Vagina (tissue), 2 donors: ENCODE results near the gene TTYH1. TPM values are rescaled to one million over a fixed set of nuclear protein-coding genes. Genes with fewer than 3 reads are reported as not detected.
A peak's percentile ranks its signal among the peaks of the same experiment; 100 is the strongest.

Experiments used
- DNase-seq, 2 donors: peaks; one replicate each; pipeline ENCODE4 v3.0.0-alpha.2; 2017; ENCODE audit errors: extremely low spot score in 2 of 2
- H3K27ac ChIP-seq: fragments of 200-600 bp; sonication (generic); one replicate; pipeline ENCODE4 v1.5.1; 2019
- H3K27me3 ChIP-seq: fragments of 200-600 bp; sonication (generic); one replicate; pipeline ENCODE4 v1.5.1; 2019
- H3K36me3 ChIP-seq, 2 donors: fragments of 200-600 bp; sonication (generic); one replicate each; pipeline ENCODE4 v1.5.1; 2017 to 2019
- H3K4me1 ChIP-seq: fragments of 200-600 bp; sonication (generic); one replicate; pipeline ENCODE4 v1.5.1; 2019
- H3K4me3 ChIP-seq, 2 donors: fragments of 200-600 bp; sonication (generic); 1 replicate in 1 of 2; 2 replicates in 1 of 2; pipeline ENCODE4 v1.5.1; 2016 to 2019
- H3K9me3 ChIP-seq: fragments of 200-600 bp; sonication (generic); one replicate; pipeline ENCODE4 v1.5.1; 2019
- POLR2A ChIP-seq, 2 donors: fragments of 450-650 bp; IDR thresholded peaks; one replicate each; pipeline ENCODE4 v1.6.1; 2017; ENCODE audit warnings: antibody characterized with exemption in 2 of 2, mild to moderate bottlenecking in 2 of 2, moderate library complexity in 2 of 2
- POLR2AphosphoS5 ChIP-seq, 2 donors: sonication (generic); formaldehyde crosslinking; IDR thresholded peaks; one replicate each; pipeline ENCODE4 v1.9.0; 2017; ENCODE audit warnings: antibody characterized with exemption in 2 of 2, mild to moderate bottlenecking in 2 of 2, low read depth in 1 of 2; ENCODE audit not compliant: insufficient read depth in 1 of 2
- intact Hi-C: fragments of 100-400 bp; cut with DNase I; formaldehyde crosslinking; loops from one replicate; pipeline ENCODE4 v1.15.1; 2023
- total RNA-seq: library from RNA; depleted of rRNA; stranded (reverse); fragments of >200 nt; gene quantifications from one replicate; pipeline ENCODE4 v1.2.3, GENCODE V29; 2016
- TF ChIP-seq, protein P1 (sequence below), 3 experiments: fragments of 450-650 bp in 2 of 3; fragments of 200-600 bp in 1 of 3; sonication (generic) in 1 of 3; IDR thresholded peaks; one replicate each; pipeline ENCODE4 v1.5.1; 2017 to 2019; ENCODE audit warnings: antibody characterized with exemption in 3 of 3, mild to moderate bottlenecking in 2 of 3, moderate library complexity in 2 of 3

TTYH1 gene
- total RNA-seq, 1 donor from 2014 or later, result 5.9 TPM

DNA sequence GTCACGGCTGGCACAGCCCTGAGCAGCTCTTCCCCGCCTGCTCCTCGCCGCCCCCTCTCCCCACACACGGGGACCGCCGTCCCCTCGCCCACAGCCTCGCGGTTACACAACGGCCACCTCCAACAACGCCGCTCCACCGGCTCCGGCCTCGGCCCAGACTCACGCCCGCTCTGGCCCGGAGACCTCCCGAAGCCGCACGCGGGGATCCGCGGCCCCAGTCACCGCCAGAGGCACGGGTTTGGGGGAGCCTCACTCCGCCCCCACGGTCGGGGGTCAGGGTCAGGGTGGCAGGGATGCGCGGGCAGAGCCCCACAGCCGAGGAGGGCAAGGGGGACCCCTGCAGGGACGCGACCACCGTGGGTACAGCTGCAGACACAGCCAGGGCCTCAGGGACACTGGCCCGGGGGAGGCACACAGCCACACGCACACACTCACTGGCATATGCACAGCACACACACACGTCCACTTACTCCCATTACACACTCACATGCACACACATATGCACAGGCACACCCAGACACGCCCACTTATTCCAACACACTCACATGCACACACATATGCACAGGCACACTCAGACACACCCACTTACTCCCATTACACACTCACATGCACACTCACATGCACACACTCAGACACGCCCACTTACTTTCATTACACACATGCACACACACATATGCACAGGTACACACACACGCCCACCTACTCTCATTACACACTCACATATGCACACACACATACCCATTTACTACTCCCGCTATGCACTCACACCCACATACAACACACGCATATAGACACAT is 1.6 kb downstream of the TTYH1 start:
- DNase-seq, result no peak
- H3K4me3 ChIP-seq, result no peak overlapping the region
- H3K36me3 ChIP-seq, result no peaks in the 10 kb centered on the region
- peaks cover 10% of the 10 kb centered on the region for H3K4me1 ChIP-seq
- intact Hi-C loops, result no loop called here
- no peak for TF ChIP-seq POLR2A (IDR thresholded peaks at IDR 0.05)
- no peak for TF ChIP-seq POLR2AphosphoS5 (IDR thresholded peaks at IDR 0.05; ENCODE audit: insufficient read depth in 1 of 2, low read depth in 1 of 2)
- TF ChIP-seq, protein P1, sequence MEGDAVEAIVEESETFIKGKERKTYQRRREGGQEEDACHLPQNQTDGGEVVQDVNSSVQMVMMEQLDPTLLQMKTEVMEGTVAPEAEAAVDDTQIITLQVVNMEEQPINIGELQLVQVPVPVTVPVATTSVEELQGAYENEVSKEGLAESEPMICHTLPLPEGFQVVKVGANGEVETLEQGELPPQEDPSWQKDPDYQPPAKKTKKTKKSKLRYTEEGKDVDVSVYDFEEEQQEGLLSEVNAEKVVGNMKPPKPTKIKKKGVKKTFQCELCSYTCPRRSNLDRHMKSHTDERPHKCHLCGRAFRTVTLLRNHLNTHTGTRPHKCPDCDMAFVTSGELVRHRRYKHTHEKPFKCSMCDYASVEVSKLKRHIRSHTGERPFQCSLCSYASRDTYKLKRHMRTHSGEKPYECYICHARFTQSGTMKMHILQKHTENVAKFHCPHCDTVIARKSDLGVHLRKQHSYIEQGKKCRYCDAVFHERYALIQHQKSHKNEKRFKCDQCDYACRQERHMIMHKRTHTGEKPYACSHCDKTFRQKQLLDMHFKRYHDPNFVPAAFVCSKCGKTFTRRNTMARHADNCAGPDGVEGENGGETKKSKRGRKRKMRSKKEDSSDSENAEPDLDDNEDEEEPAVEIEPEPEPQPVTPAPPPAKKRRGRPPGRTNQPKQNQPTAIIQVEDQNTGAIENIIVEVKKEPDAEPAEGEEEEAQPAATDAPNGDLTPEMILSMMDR (IDR thresholded peaks at IDR 0.05), result no peak
- no peaks in the 10 kb centered on the region for H3K9me3 ChIP-seq
- no peak overlapping the region for H3K27ac ChIP-seq
- no peaks in the 10 kb centered on the region for H3K27me3 ChIP-seq

DNA sequence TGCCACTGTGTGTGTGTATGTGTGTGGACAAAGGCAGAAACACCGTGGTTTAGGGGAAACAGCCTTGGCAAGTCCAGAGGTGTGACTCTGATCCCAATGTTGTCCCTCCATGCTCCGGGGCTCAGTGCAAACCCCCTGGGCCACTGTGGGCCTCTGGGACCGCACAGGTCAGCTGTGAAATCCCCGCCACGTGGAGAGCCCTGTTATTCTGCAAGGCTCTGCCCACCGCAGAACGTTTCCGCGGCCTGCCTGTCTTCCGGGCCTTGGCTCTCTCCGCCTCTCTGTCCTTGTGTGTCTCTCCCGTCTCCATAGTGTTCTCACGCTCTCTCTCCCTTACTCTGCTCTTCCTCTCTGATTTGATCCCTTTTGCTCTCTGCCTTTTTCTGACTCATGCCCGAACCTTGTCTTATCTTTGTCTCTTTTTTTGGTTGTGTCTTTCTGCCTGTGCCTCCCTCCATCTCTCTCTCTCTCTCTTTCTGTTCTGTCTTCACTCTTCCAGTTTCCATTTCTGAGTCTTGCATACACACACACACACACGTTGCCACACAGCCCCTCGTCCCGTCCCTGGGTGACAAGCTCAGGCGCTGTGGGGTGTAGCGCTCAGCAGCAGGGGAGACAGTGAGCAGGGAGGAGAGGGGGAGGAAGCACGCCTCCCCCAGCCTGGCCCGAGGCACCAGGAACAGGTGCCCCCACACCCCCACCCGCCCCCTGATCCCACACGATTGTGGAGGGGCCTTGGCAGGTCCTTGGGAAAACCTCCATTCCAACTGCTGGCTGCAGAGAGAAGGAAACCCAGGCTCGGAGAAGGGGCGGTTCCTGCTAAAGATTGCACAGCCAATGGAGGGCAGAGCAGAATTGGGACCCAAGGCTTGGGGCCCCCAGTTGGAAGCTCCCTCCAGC is 3.0 kb downstream of the TTYH1 start:
- H3K9me3 ChIP-seq, result no peaks in the 10 kb centered on the region
- no peak overlapping the region for H3K27ac ChIP-seq
- H3K36me3 ChIP-seq, result no peaks in the 10 kb centered on the region
- intact Hi-C loops, result no loop called here
- no peaks in the 10 kb centered on the region for H3K27me3 ChIP-seq
- no peak for TF ChIP-seq POLR2A (IDR thresholded peaks at IDR 0.05)
- TF ChIP-seq, protein P1 (IDR thresholded peaks at IDR 0.05), result no peak
- no peak for TF ChIP-seq POLR2AphosphoS5 (IDR thresholded peaks at IDR 0.05; ENCODE audit: insufficient read depth in 1 of 2, low read depth in 1 of 2)
- H3K4me3 ChIP-seq, result no peak overlapping the region
- H3K4me1 ChIP-seq, result peaks cover 10% of the 10 kb centered on the region
- no peak for DNase-seq

DNA sequence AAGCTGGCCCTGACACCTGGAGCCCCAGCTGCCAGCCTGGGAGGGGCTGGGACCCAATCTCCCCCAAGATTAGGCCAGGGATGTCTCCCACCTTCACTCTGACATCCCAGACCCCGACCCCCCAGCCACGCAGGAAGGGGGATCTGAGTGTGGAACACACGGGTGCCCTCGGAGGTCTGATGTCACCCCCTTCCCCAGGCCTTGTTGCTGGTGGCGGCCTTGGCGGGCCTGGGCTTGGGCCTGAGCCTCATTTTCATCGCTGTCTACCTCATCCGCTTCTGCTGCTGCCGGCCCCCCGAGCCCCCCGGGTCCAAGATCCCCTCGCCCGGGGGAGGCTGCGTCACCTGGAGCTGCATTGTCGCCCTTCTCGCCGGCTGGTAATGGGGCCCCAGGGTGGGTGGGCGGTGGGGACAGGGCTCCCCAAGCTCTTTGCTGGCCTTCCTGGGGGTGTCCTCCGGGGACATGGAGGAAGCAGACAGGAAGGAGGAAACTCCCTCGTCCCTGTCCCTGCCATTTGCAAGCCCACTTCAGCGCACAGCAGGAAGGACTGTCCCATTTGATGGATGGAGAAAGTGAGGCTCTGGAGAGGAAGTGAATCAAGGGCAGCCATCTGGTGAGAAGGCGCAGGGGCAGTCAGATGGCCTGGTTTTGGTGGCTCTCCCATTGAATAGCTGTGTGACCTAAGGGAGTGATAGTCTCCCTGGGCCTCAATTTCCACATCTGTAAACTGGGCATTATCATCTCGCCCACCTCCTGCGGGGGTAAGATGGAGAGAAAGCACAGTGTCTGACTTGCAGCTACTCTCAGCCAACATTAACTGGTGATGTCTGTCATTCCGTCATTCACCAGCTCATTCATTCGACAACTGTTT is 3.9 kb downstream of the TTYH1 start:
- H3K27ac ChIP-seq, result peak overlapping the region; percentile 15
- H3K27me3 ChIP-seq, result no peaks in the 10 kb centered on the region
- TF ChIP-seq, protein P1 (IDR thresholded peaks at IDR 0.05), result no peak
- TF ChIP-seq POLR2AphosphoS5 (IDR thresholded peaks at IDR 0.05; ENCODE audit: insufficient read depth in 1 of 2, low read depth in 1 of 2) (no peak), POLR2A (IDR thresholded peaks at IDR 0.05) (no peak)
- no peaks in the 10 kb centered on the region for H3K36me3 ChIP-seq
- H3K4me1 ChIP-seq, result peaks cover 10% of the 10 kb centered on the region
- no peak overlapping the region for H3K4me3 ChIP-seq
- H3K9me3 ChIP-seq, result no peaks in the 10 kb centered on the region
- no peak for DNase-seq
- intact Hi-C loops, result no loop called here

DNA sequence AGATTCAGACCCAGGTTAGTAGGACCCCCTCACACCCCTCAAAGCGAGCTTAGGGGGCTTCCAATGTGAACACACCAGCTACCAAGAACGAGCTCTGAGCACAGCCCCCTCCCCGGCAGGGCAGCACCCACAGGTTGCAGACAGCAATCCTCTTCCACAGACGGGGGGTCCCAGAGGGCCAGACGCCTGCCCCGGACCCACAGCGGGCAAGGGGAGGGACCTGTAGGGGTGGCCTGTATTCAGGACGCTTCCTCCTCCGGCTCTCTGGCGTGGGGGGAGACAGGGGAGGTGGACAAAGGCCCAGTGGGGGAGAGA is 4.8 kb downstream of the TTYH1 start:
- Histone ChIP-seq H3K36me3 (no peaks in the 10 kb centered on the region), H3K9me3 (no peaks in the 10 kb centered on the region), H3K27me3 (no peaks in the 10 kb centered on the region), H3K27ac (no peak overlapping the region), H3K4me1 (peaks cover 10% of the 10 kb centered on the region), H3K4me3 (no peak overlapping the region)
- intact Hi-C loops, result no loop called here
- TF ChIP-seq POLR2A (IDR thresholded peaks at IDR 0.05), result no peak
- no peak for TF ChIP-seq POLR2AphosphoS5 (IDR thresholded peaks at IDR 0.05; ENCODE audit: insufficient read depth in 1 of 2, low read depth in 1 of 2)
- TF ChIP-seq, protein P1 (IDR thresholded peaks at IDR 0.05), result no peak
- DNase-seq, result no peak
